DMS 273 treated with DMSO at 0.1 percent for 48 hours (cell line): ENCODE results near the gene C20orf202.

ENCODE experiments used
- DNase-seq: peaks from one replicate; lab custom pipeline; 2025; lab: John Stamatoyannopoulos, UW

The C20orf202 gene

GRCh38 chr20:1184638-1185315, 18.5 kb upstream of the C20orf202 start, which contains the start of gene TMEM74B:
TSS of gene TMEM74B (minus strand) at chr20:1184981. CDS start at chr20:1183801, 1,180 bp downstream.
- no peak for DNase-seq

GRCh38 chr20:1185316-1185741, 17.9 kb upstream of the C20orf202 start:
- no peak for DNase-seq

- no peak for DNase-seq
Observed at GRCh38 chr20:1185790-1186334, 17.4 kb upstream of the C20orf202 start.

GRCh38 chr20:1186367-1186991, 16.8 kb upstream of the C20orf202 start:
- no peak for DNase-seq

GRCh38 chr20:1187605-1188171, 15.6 kb upstream of the C20orf202 start:
- DNase-seq = peak; percentile 6

GRCh38 chr20:1188347-1188746, 14.9 kb upstream of the C20orf202 start:
- DNase-seq = no peak

GRCh38 chr20:1189827-1190226, 13.4 kb upstream of the C20orf202 start:
- no peak for DNase-seq

- no peak for DNase-seq
Observed at GRCh38 chr20:1190847-1191246, 12.4 kb upstream of the C20orf202 start.

- no peak for DNase-seq
Observed at GRCh38 chr20:1191299-1191698, 12.0 kb upstream of the C20orf202 start.

GRCh38 chr20:1195226-1195625, 8.0 kb upstream of the C20orf202 start:
- DNase-seq = no peak

- no peak for DNase-seq
Observed at GRCh38 chr20:1196634-1197033, 6.6 kb upstream of the C20orf202 start.

- DNase-seq = no peak
Observed at GRCh38 chr20:1197801-1198200, 5.5 kb upstream of the C20orf202 start.

GRCh38 chr20:1198751-1199150, 4.5 kb upstream of the C20orf202 start:
- DNase-seq = no peak

- no peak for DNase-seq
Observed at GRCh38 chr20:1199212-1199873, 3.9 kb upstream of the C20orf202 start.

GRCh38 chr20:1199964-1200363, 3.3 kb upstream of the C20orf202 start:
- no peak for DNase-seq

- no peak for DNase-seq
Observed at GRCh38 chr20:1203630-1204029, 376 bp downstream of the C20orf202 start.

GRCh38 chr20:1204113-1204512, 859 bp downstream of the C20orf202 start:
- DNase-seq = no peak

- DNase-seq = no peak
Observed at GRCh38 chr20:1204576-1204975, 1.3 kb downstream of the C20orf202 start.

- DNase-seq = no peak
Observed at GRCh38 chr20:1205802-1206201, 2.5 kb downstream of the C20orf202 start.

- no peak for DNase-seq
Observed at GRCh38 chr20:1206366-1207148, 3.3 kb downstream of the C20orf202 start.

- no peak for DNase-seq
Observed at GRCh38 chr20:1207293-1207878, 4.1 kb downstream of the C20orf202 start.
